OCI-LY7 (cell line): ENCODE measurements around the gene ARPC4.

Experiments used
- EZH2phosphoT487 ChIP-seq: fragments of 200-600 bp; sonication (generic); IDR thresholded peaks from 2 replicates; pipeline ENCODE4 v1.6.1; 2018; ENCODE audit warnings: low read depth, borderline replicate concordance, mild to moderate bottlenecking, mixed run types, antibody characterized with exemption, low read length, moderate library complexity, mixed read lengths
- TF ChIP-seq, protein P1 (sequence below): fragments of 200-600 bp; sonication (generic); conservative IDR thresholded peaks from 2 replicates; pipeline ENCODE4 v1.5.1; 2014; ENCODE audit warnings: mild to moderate bottlenecking, antibody characterized with exemption, low read length, moderate library complexity, mixed read lengths

- TF ChIP-seq, protein P1, sequence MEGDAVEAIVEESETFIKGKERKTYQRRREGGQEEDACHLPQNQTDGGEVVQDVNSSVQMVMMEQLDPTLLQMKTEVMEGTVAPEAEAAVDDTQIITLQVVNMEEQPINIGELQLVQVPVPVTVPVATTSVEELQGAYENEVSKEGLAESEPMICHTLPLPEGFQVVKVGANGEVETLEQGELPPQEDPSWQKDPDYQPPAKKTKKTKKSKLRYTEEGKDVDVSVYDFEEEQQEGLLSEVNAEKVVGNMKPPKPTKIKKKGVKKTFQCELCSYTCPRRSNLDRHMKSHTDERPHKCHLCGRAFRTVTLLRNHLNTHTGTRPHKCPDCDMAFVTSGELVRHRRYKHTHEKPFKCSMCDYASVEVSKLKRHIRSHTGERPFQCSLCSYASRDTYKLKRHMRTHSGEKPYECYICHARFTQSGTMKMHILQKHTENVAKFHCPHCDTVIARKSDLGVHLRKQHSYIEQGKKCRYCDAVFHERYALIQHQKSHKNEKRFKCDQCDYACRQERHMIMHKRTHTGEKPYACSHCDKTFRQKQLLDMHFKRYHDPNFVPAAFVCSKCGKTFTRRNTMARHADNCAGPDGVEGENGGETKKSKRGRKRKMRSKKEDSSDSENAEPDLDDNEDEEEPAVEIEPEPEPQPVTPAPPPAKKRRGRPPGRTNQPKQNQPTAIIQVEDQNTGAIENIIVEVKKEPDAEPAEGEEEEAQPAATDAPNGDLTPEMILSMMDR, result no peak
- no peak for TF ChIP-seq EZH2phosphoT487
These were observed 35.5 kb upstream of the ARPC4 start for GRCh38 chr3:9757427-9757826.
